Measurements from ENCODE around the gene PTTG1IP. TPM values are rescaled to one million over a fixed set of nuclear protein-coding genes. Genes with fewer than 3 reads are reported as not detected.

The PTTG1IP gene
- total and polyA plus RNA-seq, 2 of the 13 experiments (the other 11 are each of a cell fraction or from before 2014, with no cell fraction given), result 161 to 700 TPM

DNA sequence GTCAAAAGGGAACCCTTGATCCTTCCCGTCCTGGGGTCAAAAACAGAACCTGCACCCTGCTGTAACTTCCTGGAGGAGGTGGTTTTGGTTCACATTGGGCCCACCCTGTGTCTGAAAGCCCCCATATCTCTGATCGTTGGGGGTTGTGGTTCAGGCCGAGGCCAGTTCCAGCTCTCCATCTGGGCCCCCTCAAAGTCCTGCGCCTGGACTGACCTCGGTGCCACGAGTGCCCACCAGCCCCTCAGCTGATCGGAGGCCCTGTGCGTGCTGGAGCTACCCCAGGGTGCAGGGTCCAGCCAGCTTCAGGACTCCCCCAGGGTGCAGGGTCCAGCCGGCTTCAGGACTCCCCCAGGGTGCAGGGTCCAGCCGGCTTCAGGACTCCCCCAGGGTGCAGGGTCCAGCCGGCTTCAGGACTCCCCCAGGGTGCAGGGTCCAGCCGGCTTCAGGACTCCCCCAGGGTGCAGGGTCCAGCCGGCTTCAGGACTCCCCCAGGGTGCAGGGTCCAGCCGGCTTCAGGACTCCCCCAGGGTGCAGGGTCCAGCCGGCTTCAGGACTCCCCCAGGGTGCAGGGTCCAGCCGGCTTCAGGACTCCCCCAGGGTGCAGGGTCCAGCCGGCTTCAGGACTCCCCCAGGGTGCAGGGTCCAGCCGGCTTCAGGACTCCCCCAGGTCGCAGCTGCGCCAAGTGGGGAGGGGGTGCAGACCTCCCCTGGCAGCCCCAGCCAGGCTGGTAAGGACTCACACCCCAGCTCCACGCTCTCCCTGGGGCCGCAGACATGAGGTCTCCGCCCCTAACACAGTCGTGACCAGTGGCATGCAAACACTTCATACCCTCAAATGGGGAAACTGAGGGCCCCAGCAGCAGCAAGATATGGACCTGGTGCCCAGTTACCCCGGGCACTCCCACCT lies 39.3 kb upstream of the PTTG1IP start (continued):
- 0 out of 2 replicates have a peak, but pooled peaks have one; percentile 47 for TF ChIP-seq NCOA1 (CRISPR knock-in tag; IDR thresholded peaks at IDR 0.05)
- peak; percentile 78 for TF ChIP-seq HOXA3 (CRISPR knock-in tag; IDR thresholded peaks at IDR 0.05)
- peak; percentile 67 for TF ChIP-seq NR2F6 (IDR thresholded peaks at IDR 0.05)
- peak; percentile 74 for TF ChIP-seq NR2F6 (CRISPR knock-in tag; IDR thresholded peaks at IDR 0.05)
- peak; percentile 93 for TF ChIP-seq ZBTB7A (CRISPR knock-in tag; IDR thresholded peaks at IDR 0.05)
- TF ChIP-seq NR2F1 (CRISPR knock-in tag; IDR thresholded peaks at IDR 0.05), result peak in 1 of 2 experiments; percentile 71; a peak in 3 of 4 replicates
- peak; percentile 91 for TF ChIP-seq ESRRA (CRISPR knock-in tag; IDR thresholded peaks at IDR 0.05; ENCODE audit: low read depth)
- peak; percentile 50; the same call in 1 of the 2 replicates for TF ChIP-seq ZNF430 (CRISPR knock-in tag; IDR thresholded peaks at IDR 0.05)
- TF ChIP-seq MAZ (IDR thresholded peaks at IDR 0.05; ENCODE audit: borderline replicate concordance, low read depth, low read length), result 0 out of 2 replicates have a peak, but pooled peaks have one; percentile 16
- peak; percentile 51 for TF ChIP-seq MAZ (CRISPR knock-in tag; IDR thresholded peaks at IDR 0.05; ENCODE audit: low read depth)
- peak; percentile 87 for TF ChIP-seq SALL1 (CRISPR knock-in tag; IDR thresholded peaks at IDR 0.05)
- 0 out of 2 replicates have a peak, but pooled peaks have one; percentile 72 for TF ChIP-seq SIN3A (IDR thresholded peaks at IDR 0.05; ENCODE audit: borderline replicate concordance, low read depth, low read length)
- TF ChIP-seq, protein P1, sequence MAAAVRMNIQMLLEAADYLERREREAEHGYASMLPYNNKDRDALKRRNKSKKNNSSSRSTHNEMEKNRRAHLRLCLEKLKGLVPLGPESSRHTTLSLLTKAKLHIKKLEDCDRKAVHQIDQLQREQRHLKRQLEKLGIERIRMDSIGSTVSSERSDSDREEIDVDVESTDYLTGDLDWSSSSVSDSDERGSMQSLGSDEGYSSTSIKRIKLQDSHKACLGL (CRISPR knock-in tag; IDR thresholded peaks at IDR 0.05), result peak; percentile 56; the same call in 1 of the 2 replicates
- TF ChIP-seq, protein P2, sequence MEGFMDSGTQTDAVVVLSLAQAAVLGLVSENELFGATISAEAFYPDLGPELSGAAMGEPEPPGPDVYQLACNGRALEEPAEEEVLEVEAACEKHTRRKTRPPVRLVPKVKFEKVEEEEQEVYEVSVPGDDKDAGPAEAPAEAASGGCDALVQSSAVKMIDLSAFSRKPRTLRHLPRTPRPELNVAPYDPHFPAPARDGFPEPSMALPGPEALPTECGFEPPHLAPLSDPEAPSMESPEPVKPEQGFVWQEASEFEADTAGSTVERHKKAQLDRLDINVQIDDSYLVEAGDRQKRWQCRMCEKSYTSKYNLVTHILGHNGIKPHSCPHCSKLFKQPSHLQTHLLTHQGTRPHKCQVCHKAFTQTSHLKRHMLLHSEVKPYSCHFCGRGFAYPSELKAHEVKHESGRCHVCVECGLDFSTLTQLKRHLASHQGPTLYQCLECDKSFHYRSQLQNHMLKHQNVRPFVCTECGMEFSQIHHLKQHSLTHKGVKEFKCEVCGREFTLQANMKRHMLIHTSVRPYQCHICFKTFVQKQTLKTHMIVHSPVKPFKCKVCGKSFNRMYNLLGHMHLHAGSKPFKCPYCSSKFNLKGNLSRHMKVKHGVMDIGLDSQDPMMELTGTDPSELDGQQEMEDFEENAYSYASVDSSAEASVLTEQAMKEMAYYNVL (CRISPR knock-in tag; IDR thresholded peaks at IDR 0.05; ENCODE audit: borderline replicate concordance), result peak; percentile 36; the same call in 1 of the 2 replicates
- TF ChIP-seq, protein P3, sequence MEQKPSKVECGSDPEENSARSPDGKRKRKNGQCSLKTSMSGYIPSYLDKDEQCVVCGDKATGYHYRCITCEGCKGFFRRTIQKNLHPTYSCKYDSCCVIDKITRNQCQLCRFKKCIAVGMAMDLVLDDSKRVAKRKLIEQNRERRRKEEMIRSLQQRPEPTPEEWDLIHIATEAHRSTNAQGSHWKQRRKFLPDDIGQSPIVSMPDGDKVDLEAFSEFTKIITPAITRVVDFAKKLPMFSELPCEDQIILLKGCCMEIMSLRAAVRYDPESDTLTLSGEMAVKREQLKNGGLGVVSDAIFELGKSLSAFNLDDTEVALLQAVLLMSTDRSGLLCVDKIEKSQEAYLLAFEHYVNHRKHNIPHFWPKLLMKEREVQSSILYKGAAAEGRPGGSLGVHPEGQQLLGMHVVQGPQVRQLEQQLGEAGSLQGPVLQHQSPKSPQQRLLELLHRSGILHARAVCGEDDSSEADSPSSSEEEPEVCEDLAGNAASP (CRISPR knock-in tag; IDR thresholded peaks at IDR 0.05; ENCODE audit: borderline replicate concordance), result peak; percentile 78; the same call in 1 of the 2 replicates
- TF ChIP-seq, protein P4, sequence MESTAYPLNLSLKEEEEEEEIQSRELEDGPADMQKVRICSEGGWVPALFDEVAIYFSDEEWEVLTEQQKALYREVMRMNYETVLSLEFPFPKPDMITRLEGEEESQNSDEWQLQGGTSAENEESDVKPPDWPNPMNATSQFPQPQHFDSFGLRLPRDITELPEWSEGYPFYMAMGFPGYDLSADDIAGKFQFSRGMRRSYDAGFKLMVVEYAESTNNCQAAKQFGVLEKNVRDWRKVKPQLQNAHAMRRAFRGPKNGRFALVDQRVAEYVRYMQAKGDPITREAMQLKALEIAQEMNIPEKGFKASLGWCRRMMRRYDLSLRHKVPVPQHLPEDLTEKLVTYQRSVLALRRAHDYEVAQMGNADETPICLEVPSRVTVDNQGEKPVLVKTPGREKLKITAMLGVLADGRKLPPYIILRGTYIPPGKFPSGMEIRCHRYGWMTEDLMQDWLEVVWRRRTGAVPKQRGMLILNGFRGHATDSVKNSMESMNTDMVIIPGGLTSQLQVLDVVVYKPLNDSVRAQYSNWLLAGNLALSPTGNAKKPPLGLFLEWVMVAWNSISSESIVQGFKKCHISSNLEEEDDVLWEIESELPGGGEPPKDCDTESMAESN (CRISPR knock-in tag; conservative IDR thresholded peaks at IDR 0.05), result peak; percentile 51; the same call in 1 of the 2 replicates
- peak; percentile 33 for TF ChIP-seq TEAD3 (CRISPR knock-in tag; optimal IDR thresholded peaks at IDR 0.05; ENCODE audit: borderline replicate concordance)
- TF ChIP-seq, protein P5, sequence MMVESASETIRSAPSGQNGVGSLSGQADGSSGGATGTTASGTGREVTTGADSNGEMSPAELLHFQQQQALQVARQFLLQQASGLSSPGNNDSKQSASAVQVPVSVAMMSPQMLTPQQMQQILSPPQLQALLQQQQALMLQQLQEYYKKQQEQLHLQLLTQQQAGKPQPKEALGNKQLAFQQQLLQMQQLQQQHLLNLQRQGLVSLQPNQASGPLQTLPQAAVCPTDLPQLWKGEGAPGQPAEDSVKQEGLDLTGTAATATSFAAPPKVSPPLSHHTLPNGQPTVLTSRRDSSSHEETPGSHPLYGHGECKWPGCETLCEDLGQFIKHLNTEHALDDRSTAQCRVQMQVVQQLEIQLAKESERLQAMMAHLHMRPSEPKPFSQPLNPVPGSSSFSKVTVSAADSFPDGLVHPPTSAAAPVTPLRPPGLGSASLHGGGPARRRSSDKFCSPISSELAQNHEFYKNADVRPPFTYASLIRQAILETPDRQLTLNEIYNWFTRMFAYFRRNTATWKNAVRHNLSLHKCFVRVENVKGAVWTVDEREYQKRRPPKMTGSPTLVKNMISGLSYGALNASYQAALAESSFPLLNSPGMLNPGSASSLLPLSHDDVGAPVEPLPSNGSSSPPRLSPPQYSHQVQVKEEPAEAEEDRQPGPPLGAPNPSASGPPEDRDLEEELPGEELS (CRISPR knock-in tag; IDR thresholded peaks at IDR 0.05), result peak; percentile 48; the same call in 1 of the 2 replicates

Data from HepG2 (cell line).